ENCODE measurements around the gene PTCHD1.

PTCHD1 gene

DNA sequence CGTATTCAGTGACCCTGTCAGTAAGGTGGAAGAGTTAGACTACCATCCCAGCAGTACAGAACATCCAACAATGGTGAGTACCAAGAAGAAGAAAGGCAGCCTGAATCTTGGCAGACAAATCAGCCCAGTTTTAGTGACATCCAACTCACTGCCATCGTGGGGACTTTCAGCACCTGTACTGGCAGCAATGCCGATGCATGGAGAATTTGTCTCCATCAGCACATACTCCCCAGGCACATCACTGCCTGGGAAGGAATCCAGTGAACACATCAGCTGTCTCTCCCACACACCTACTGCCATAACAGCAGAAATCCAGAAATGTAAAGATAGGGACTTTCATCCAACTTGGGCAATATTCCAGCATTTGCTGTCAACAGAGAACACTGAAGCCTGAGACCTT is 29.8 kb downstream of the PTCHD1 start:
- no peaks in the 10 kb centered on the region for H3K4me1 ChIP-seq (ENCODE audit: control insufficient read depth in 2 of 2, insufficient read depth in 1 of 2, low read depth in 1 of 2, low read length in 2 of 2)
- no peak overlapping the region for H3K4me2 ChIP-seq (ENCODE audit: insufficient read depth, low read length, poor library complexity, severe bottlenecking)
- H3K23ac ChIP-seq (ENCODE audit: low read depth, low read length, poor library complexity), result no peak overlapping the region
- no peak overlapping the region for H2AK5ac ChIP-seq (ENCODE audit: low read depth, low read length)
- no peak overlapping the region for H2BK5ac ChIP-seq (ENCODE audit: low read length)
- H3K79me1 ChIP-seq (ENCODE audit: low read depth, low read length), result no peaks in the 10 kb centered on the region
- no peaks in the 10 kb centered on the region for H3K36me3 ChIP-seq (replicated peaks in 1 of 2; ENCODE audit: control insufficient read depth in 2 of 2, insufficient read depth in 2 of 2, low read length in 2 of 2)
- H2AFZ ChIP-seq (ENCODE audit: low read length), result no peak overlapping the region
- no CpG with 5 or more reads among the region's 3 CpGs for WGBS, 2 donors (ENCODE audit: extremely low coverage in 2 of 2, insufficient read length in 2 of 2, insufficient replicate concordance in 1 of 2)
- no peak overlapping the region for H3K9ac ChIP-seq (ENCODE audit: low read depth, low read length, poor library complexity)
- H3K27me3 ChIP-seq (ENCODE audit: control insufficient read depth in 3 of 3, insufficient read depth in 3 of 3, low read depth in 1 of 3, low read length in 3 of 3), result no peaks in the 10 kb centered on the region
- no peak for DNase-seq (ENCODE audit: low spot score)
- no peaks in the 10 kb centered on the region for H3K9me3 ChIP-seq (replicated peaks in 1 of 2; ENCODE audit: control insufficient read depth in 2 of 2, insufficient read depth in 1 of 2, low read depth in 1 of 2, low read length in 2 of 2)
- no peak overlapping the region for H4K91ac ChIP-seq (ENCODE audit: low read depth, low read length, poor library complexity)
- H3K27ac ChIP-seq (replicated peaks; ENCODE audit: low read length), result no peak overlapping the region
- H3K4ac ChIP-seq (ENCODE audit: low read length), result no peak overlapping the region
- no peak overlapping the region for H3K18ac ChIP-seq (ENCODE audit: low read length)
- H3K4me3 ChIP-seq (ENCODE audit: low read length in 2 of 2), result no peak overlapping the region
- H2BK120ac ChIP-seq (ENCODE audit: low read depth, low read length), result no peak overlapping the region
- no peak overlapping the region for H3K14ac ChIP-seq (ENCODE audit: low read length)
- H2BK12ac ChIP-seq (ENCODE audit: low read length), result no peak overlapping the region
- H2BK15ac ChIP-seq (ENCODE audit: low read length), result no peak overlapping the region
- no peak overlapping the region for H4K8ac ChIP-seq (ENCODE audit: low read depth, low read length)

DNA sequence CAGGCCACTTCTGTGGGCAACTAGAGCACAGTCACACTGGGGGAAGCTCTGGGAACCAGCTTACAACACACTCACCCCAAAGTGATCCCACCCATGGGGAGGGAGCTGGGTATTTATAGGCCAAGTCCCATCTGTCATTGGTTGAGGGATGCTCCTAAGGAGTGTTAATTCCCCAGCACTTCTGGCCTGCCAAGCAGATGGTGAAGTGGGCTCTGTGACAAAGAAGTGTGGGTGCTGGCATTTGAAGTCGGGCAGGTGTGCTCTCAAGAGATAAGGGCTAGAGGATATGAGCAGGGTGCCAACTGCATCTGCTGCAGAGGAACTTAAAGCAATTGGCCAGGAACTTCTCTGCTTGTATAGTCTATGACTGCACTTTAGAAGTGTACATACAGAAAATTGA is 30.9 kb downstream of the PTCHD1 start:
- no peak overlapping the region for H3K4me3 ChIP-seq (ENCODE audit: low read length in 2 of 2)
- DNase-seq (ENCODE audit: low spot score), result no peak
- H4K91ac ChIP-seq (ENCODE audit: low read depth, low read length, poor library complexity), result no peak overlapping the region
- H3K4ac ChIP-seq (ENCODE audit: low read length), result no peak overlapping the region
- H2AK5ac ChIP-seq (ENCODE audit: low read depth, low read length), result no peak overlapping the region
- H3K79me1 ChIP-seq (ENCODE audit: low read depth, low read length), result no peaks in the 10 kb centered on the region
- no peak overlapping the region for H3K27ac ChIP-seq (replicated peaks; ENCODE audit: low read length)
- no peak overlapping the region for H3K23ac ChIP-seq (ENCODE audit: low read depth, low read length, poor library complexity)
- no peak overlapping the region for H3K18ac ChIP-seq (ENCODE audit: low read length)
- no peak overlapping the region for H2BK120ac ChIP-seq (ENCODE audit: low read depth, low read length)
- H2AFZ ChIP-seq (ENCODE audit: low read length), result no peak overlapping the region
- H3K36me3 ChIP-seq (replicated peaks in 1 of 2; ENCODE audit: control insufficient read depth in 2 of 2, insufficient read depth in 2 of 2, low read length in 2 of 2), result no peaks in the 10 kb centered on the region
- no peaks in the 10 kb centered on the region for H3K27me3 ChIP-seq (ENCODE audit: control insufficient read depth in 3 of 3, insufficient read depth in 3 of 3, low read depth in 1 of 3, low read length in 3 of 3)
- H3K9ac ChIP-seq (ENCODE audit: low read depth, low read length, poor library complexity), result no peak overlapping the region
- no CpG with 5 or more reads among the region's 1 CpG for WGBS, 2 donors (ENCODE audit: extremely low coverage in 2 of 2, insufficient read length in 2 of 2, insufficient replicate concordance in 1 of 2)
- no peak overlapping the region for H4K8ac ChIP-seq (ENCODE audit: low read depth, low read length)
- no peaks in the 10 kb centered on the region for H3K9me3 ChIP-seq (replicated peaks in 1 of 2; ENCODE audit: control insufficient read depth in 2 of 2, insufficient read depth in 1 of 2, low read depth in 1 of 2, low read length in 2 of 2)
- no peak overlapping the region for H2BK15ac ChIP-seq (ENCODE audit: low read length)
- H3K4me2 ChIP-seq (ENCODE audit: insufficient read depth, low read length, poor library complexity, severe bottlenecking), result no peak overlapping the region
- no peak overlapping the region for H3K14ac ChIP-seq (ENCODE audit: low read length)
- no peak overlapping the region for H2BK5ac ChIP-seq (ENCODE audit: low read length)
- no peak overlapping the region for H2BK12ac ChIP-seq (ENCODE audit: low read length)
- no peaks in the 10 kb centered on the region for H3K4me1 ChIP-seq (ENCODE audit: control insufficient read depth in 2 of 2, insufficient read depth in 1 of 2, low read depth in 1 of 2, low read length in 2 of 2)

DNA sequence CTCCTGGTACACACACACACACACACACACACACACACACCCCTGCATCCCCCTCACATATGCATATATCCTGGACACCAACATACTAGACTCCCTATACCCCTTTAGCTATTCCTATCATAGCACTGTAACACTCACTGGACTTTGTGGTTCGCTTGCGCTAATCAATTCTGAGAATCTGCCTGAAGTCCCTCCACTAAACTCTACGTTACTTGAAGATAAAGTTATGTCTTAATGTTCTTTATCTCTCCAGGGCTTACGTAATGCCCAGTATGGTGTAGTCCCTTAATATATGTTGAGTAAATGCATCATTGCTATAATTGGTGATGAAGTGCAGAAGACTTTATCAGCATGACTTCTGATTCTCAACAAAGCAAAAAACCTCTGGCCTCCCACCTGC is 32.3 kb downstream of the PTCHD1 start:
- H2BK120ac ChIP-seq (ENCODE audit: low read depth, low read length), result no peak overlapping the region
- no peak overlapping the region for H2BK15ac ChIP-seq (ENCODE audit: low read length)
- no peaks in the 10 kb centered on the region for H3K79me1 ChIP-seq (ENCODE audit: low read depth, low read length)
- no peaks in the 10 kb centered on the region for H3K36me3 ChIP-seq (replicated peaks in 1 of 2; ENCODE audit: control insufficient read depth in 2 of 2, insufficient read depth in 2 of 2, low read length in 2 of 2)
- H4K91ac ChIP-seq (ENCODE audit: low read depth, low read length, poor library complexity), result no peak overlapping the region
- H3K4me1 ChIP-seq (ENCODE audit: control insufficient read depth in 2 of 2, insufficient read depth in 1 of 2, low read depth in 1 of 2, low read length in 2 of 2), result no peaks in the 10 kb centered on the region
- peaks cover 0 to 10% (median 0%) of the 10 kb centered on the region in 3 experiments for H3K27me3 ChIP-seq (ENCODE audit: control insufficient read depth in 3 of 3, insufficient read depth in 3 of 3, low read depth in 1 of 3, low read length in 3 of 3)
- no CpG with 5 or more reads among the region's 4 CpGs for WGBS, 2 donors (ENCODE audit: extremely low coverage in 2 of 2, insufficient read length in 2 of 2, insufficient replicate concordance in 1 of 2)
- H2BK12ac ChIP-seq (ENCODE audit: low read length), result no peak overlapping the region
- H3K9ac ChIP-seq (ENCODE audit: low read depth, low read length, poor library complexity), result no peak overlapping the region
- H3K4me3 ChIP-seq (ENCODE audit: low read length in 2 of 2), result no peak overlapping the region
- no peak overlapping the region for H2AK5ac ChIP-seq (ENCODE audit: low read depth, low read length)
- no peak overlapping the region for H3K18ac ChIP-seq (ENCODE audit: low read length)
- H4K8ac ChIP-seq (ENCODE audit: low read depth, low read length), result no peak overlapping the region
- no peak overlapping the region for H2BK5ac ChIP-seq (ENCODE audit: low read length)
- no peak overlapping the region for H3K27ac ChIP-seq (replicated peaks; ENCODE audit: low read length)
- H3K4ac ChIP-seq (ENCODE audit: low read length), result no peak overlapping the region
- H2AFZ ChIP-seq (ENCODE audit: low read length), result no peak overlapping the region
- no peaks in the 10 kb centered on the region for H3K9me3 ChIP-seq (replicated peaks in 1 of 2; ENCODE audit: control insufficient read depth in 2 of 2, insufficient read depth in 1 of 2, low read depth in 1 of 2, low read length in 2 of 2)
- H3K23ac ChIP-seq (ENCODE audit: low read depth, low read length, poor library complexity), result no peak overlapping the region
- no peak overlapping the region for H3K14ac ChIP-seq (ENCODE audit: low read length)
- no peak overlapping the region for H3K4me2 ChIP-seq (ENCODE audit: insufficient read depth, low read length, poor library complexity, severe bottlenecking)
- DNase-seq (ENCODE audit: low spot score), result no peak

DNA sequence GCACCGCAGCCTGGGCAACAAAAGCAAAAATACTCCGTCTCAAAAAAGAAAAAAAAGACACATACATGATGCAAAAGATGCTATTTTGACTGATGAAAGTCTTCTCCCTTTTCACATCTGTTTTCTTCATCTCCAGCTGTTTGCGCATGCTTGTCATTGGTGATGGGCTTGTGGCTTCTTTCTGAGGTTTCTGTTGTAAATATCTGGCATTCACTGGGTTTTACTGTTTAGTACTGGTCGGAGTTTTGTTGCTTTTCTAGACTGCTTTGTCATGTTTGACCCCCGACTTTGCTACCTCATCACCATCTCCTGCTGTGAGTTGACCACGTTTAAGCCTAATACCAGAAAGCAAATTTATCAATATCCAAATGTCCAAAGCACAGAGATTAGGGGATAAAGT is 34.4 kb downstream of the PTCHD1 start:
- H2BK12ac ChIP-seq (ENCODE audit: low read length), result no peak overlapping the region

More for the DNA sequence above, 34.4 kb downstream of the PTCHD1 start:
- Histone ChIP-seq H3K4me2 (ENCODE audit: insufficient read depth, low read length, poor library complexity, severe bottlenecking) (no peak overlapping the region), H3K36me3 (replicated peaks in 1 of 2; ENCODE audit: control insufficient read depth in 2 of 2, insufficient read depth in 2 of 2, low read length in 2 of 2) (no peaks in the 10 kb centered on the region), H3K27ac (replicated peaks; ENCODE audit: low read length) (no peak overlapping the region), H3K4me1 (ENCODE audit: control insufficient read depth in 2 of 2, insufficient read depth in 1 of 2, low read depth in 1 of 2, low read length in 2 of 2) (no peaks in the 10 kb centered on the region), H2BK5ac (ENCODE audit: low read length) (no peak overlapping the region), H3K14ac (ENCODE audit: low read length) (no peak overlapping the region), H3K9me3 (replicated peaks in 1 of 2; ENCODE audit: control insufficient read depth in 2 of 2, insufficient read depth in 1 of 2, low read depth in 1 of 2, low read length in 2 of 2) (no peaks in the 10 kb centered on the region), H4K91ac (ENCODE audit: low read depth, low read length, poor library complexity) (no peak overlapping the region), H3K79me1 (ENCODE audit: low read depth, low read length) (no peaks in the 10 kb centered on the region), H2BK120ac (ENCODE audit: low read depth, low read length) (no peak overlapping the region), H4K8ac (ENCODE audit: low read depth, low read length) (no peak overlapping the region), H2BK15ac (ENCODE audit: low read length) (no peak overlapping the region), H2AK5ac (ENCODE audit: low read depth, low read length) (no peak overlapping the region), H3K4me3 (ENCODE audit: low read length in 2 of 2) (no peak overlapping the region), H3K18ac (ENCODE audit: low read length) (no peak overlapping the region), H3K27me3 (ENCODE audit: control insufficient read depth in 3 of 3, insufficient read depth in 3 of 3, low read depth in 1 of 3, low read length in 3 of 3) (peaks cover 0 to 10% (median 0%) of the 10 kb centered on the region in 3 experiments), H3K9ac (ENCODE audit: low read depth, low read length, poor library complexity) (no peak overlapping the region), H2AFZ (ENCODE audit: low read length) (no peak overlapping the region), H3K4ac (ENCODE audit: low read length) (no peak overlapping the region), H3K23ac (ENCODE audit: low read depth, low read length, poor library complexity) (no peak overlapping the region)
- no peak for DNase-seq (ENCODE audit: low spot score)
- no CpG with 5 or more reads among the region's 6 CpGs for WGBS, 2 donors (ENCODE audit: extremely low coverage in 2 of 2, insufficient read length in 2 of 2, insufficient replicate concordance in 1 of 2)

Data from neuronal stem cell (in vitro differentiated cells).